Measurements from ENCODE around the gene NIPSNAP2.
"Not testable (repeated sequence)": the region's sequence is repeated elsewhere in the genome, so short reads cannot be mapped to it uniquely, and the experiment has no call there.

The NIPSNAP2 gene

DNA sequence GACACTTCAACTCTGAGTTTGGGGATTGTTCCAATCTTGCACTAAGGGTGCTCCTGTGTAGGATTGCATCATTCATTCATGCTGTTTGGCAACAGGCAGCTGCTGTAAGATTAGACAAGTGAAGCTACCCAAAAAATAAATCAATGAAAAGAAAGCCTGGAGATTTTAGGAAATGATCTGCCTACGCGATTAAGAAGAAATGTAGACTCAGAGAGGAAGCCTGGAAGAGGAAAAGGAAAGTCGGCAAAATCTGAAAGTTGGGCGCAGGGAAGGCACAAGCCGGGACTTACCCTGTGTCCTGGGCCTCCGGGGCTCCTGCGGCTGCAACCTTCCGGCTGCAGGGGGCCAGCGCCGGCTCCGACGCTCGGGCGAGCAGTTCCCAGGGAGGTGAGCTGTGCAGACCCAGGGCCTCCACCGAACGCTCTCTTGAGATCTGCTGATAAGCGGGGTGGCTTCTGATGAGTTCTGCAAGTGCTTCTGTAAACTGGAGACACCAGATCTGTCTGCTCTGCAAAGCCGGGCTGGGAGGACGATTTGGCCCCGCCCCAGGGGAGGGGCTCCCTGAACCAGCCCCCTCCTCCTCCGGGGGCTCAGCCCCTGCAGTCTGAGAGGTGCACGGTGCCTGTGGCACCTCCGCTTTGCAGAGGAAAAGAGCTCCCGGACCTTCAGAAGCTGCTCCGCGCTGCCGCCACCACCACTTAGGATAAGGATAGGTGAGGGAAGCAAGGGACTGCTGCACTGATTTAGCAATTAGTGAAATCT lies 69.5 kb downstream of the NIPSNAP2 start:
- ChIA-PET CTCF (no interaction called here), POLR2A (ENCODE audit: low non-redundant PET) (interaction anchor here (0.5 to 1.3 kb wide), 3 partner anchors 18 to 566 kb away, joined by 3 to 5 read pairs (median 4); partner anchors contain the start of genes CCT6A and PSPH)
- peak; percentile 67 for DNase-seq (ENCODE audit: low spot score)

DNA sequence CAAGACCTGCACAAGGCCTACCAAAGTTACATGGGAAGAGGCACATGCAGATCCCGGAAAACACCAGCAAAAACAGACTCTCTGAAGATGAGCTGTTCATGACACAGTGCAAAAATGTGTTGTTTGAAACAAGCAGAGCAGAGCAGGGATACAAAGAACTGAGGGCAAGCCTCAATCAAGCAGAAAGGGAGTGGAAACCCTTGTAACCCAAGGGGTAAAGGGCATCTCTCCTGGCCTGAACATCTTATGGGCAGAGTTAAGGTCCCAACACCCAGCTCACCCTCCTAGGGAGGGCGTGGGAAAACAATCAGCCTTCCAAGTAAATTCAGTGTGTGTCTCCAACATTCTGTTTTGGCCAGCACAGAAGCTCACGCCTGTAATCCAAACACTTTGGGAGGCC lies 76.3 kb downstream of the NIPSNAP2 start:
- H3K27ac ChIP-seq = peak overlapping the region; percentile 25
- ChIA-PET POLR2A (ENCODE audit: low non-redundant PET) (no interaction called here), CTCF (no interaction called here)
- TF ChIP-seq, protein P1, sequence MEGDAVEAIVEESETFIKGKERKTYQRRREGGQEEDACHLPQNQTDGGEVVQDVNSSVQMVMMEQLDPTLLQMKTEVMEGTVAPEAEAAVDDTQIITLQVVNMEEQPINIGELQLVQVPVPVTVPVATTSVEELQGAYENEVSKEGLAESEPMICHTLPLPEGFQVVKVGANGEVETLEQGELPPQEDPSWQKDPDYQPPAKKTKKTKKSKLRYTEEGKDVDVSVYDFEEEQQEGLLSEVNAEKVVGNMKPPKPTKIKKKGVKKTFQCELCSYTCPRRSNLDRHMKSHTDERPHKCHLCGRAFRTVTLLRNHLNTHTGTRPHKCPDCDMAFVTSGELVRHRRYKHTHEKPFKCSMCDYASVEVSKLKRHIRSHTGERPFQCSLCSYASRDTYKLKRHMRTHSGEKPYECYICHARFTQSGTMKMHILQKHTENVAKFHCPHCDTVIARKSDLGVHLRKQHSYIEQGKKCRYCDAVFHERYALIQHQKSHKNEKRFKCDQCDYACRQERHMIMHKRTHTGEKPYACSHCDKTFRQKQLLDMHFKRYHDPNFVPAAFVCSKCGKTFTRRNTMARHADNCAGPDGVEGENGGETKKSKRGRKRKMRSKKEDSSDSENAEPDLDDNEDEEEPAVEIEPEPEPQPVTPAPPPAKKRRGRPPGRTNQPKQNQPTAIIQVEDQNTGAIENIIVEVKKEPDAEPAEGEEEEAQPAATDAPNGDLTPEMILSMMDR (conservative IDR thresholded peaks at IDR 0.05; ENCODE audit: low read depth) = no peak
- DNase-seq (ENCODE audit: low spot score) = no peak

More for the DNA sequence above, 69.5 kb downstream of the NIPSNAP2 start:
- TF ChIP-seq, protein P1 (conservative IDR thresholded peaks at IDR 0.05; ENCODE audit: low read depth) = no peak
- peak overlapping the region; percentile 88 for H3K27ac ChIP-seq

DNA sequence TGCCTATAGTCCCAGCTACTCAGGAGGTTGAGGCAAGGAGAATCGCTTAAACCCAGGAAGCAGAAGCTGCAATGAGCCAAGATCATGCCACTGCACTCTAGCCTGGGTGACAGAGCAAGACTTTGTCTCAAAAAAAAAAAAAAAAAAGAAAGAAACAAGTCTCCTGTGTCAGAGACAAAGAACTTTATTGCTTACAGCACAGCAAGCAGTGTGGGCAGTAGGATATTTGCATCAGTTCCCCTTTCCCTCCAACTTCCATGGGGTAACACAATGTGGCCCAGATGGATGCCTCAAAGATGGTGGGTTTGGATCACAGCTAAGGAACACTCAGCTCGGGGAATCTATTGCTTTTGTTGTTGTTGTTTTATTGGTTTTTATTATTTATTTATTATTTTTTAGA lies 81.4 kb downstream of the NIPSNAP2 start:
- H3K27ac ChIP-seq = peak overlapping the region; percentile 77
- POLR2A ChIA-PET (ENCODE audit: low non-redundant PET); CTCF ChIA-PET; DNase-seq (ENCODE audit: low spot score): not testable (repeated sequence)

DNA sequence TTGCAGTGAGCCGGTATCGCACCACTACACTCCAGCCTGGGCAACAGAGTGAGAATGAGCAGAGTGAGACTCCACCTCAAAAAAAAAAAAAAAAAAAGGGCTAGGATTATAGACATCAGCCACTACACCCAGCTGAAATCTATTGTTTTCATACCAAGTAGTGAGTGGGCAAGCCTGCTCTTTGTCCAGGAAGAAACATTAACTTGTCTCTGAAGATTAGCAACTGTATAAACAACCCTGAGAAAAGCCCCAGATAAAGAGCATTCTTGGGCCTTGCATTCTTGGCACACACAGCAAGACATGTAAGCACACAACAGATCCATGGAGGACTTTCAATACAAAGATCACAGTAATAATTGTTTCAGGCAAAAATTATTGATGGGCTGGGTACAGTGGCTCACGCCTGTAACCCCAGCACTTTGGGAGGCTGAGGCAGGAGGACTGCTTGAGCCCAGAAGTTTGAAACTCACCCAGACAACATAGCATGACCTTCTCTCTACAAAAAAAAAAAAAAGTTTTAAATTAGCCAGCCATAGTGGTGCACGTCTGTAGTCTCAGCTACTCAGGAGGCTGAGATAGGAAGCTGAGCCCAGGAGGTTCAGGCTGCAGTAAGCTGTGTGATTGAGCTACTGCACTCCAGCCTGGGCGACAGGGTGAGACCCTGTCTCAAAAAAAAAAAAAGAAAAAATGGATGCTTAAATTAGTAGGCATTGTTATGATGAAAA lies 82.5 kb downstream of the NIPSNAP2 start:
- no peak for DNase-seq (ENCODE audit: low spot score)
- CTCF ChIA-PET = no interaction called here
- POLR2A ChIA-PET (ENCODE audit: low non-redundant PET) = interaction anchor here (0.9 kb wide), 1 partner anchor 8 kb away, joined by 5 read pairs; no protein-coding TSS in a partner anchor
- TF ChIP-seq, protein P1 (conservative IDR thresholded peaks at IDR 0.05; ENCODE audit: low read depth) = no peak
- peak overlapping the region; percentile 77 for H3K27ac ChIP-seq

DNA sequence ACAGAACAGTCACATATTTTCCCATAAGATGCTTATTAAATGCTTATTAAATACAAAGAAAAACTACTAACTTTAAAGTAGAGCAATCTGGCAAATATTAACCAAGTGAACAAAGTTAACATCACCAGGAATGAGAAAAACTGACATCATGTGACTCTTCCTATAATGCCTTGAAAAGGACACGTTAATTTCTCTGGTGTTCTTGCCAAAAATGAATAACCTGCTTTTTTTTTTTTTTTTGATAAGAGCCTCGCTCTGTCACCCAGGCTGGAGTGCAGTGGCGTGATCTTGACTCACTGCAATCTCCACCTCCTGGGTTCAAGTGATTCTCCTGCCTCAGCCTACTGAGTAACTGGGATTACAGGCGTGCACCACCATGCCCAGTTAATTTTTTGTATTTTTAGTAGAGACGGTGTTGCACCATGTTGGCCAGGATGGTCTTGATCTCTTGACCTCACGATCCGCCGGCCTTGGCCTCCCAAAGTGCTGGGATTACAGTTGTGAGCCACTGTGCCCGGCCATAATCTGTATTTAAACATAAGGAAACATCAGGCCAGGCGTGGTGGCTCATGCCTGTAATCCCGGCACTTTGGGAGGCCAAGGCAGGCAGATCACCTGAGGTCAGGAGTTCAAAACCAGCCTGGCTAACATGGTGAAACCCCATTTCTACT lies 83.2 kb downstream of the NIPSNAP2 start:
- H3K27ac ChIP-seq = peak overlapping the region; percentile 77
- DNase-seq (ENCODE audit: low spot score); CTCF ChIA-PET: not testable (repeated sequence)
- POLR2A ChIA-PET (ENCODE audit: low non-redundant PET) = interaction anchor here (0.7 kb wide), 1 partner anchor 17 kb away, joined by 6 read pairs; no protein-coding TSS in a partner anchor

DNA sequence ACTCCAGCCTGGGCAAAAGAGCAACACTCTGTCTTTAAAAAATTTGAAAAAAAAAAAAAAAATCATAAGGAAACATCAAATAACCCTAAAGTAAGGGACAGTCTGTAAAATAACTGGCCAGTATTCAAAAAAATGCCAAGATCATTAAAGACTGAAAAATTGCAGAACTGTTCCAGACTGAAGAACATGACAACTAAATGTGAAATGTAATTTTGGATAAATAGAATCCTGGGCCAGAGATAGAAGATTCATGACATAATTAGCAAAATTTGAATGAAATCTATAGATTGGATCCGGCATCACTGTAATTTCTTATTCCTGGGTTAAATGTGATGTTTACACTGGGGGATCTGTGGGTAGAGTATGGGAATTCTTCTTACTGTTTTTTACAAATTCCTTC lies 83.9 kb downstream of the NIPSNAP2 start:
- peak overlapping the region; percentile 89 for H3K27ac ChIP-seq
- POLR2A ChIA-PET (ENCODE audit: low non-redundant PET) = interaction anchor here (0.6 to 0.7 kb wide), 2 partner anchors 17 to 31 kb away, joined by 5 to 6 read pairs; no protein-coding TSS in a partner anchor

DNA sequence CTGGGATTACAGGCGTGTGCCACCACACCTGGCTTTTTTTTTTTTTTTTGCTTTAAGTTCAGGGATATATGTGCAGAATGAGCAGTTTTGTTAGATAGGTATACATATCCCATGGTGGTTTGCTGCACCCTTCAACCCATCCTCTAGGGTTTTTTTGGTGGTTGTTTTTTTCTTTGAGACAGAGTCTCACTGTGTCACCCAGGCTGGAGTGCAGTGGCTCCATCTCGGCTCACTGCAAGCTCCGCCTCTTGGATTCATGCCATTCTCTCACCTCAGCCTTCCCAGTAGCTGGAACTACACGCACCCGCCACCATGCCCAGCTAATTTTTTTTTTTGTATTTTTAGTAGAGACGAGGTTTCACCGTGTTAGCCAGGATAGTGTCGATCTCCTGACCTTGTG lies 84.4 kb downstream of the NIPSNAP2 start:
- CTCF ChIA-PET; DNase-seq (ENCODE audit: low spot score): not testable (repeated sequence)
- POLR2A ChIA-PET (ENCODE audit: low non-redundant PET) = interaction anchor here (0.6 kb wide), 1 partner anchor 31 kb away, joined by 5 read pairs; no protein-coding TSS in a partner anchor
- peak overlapping the region; percentile 89 for H3K27ac ChIP-seq

More for the DNA sequence above, 83.9 kb downstream of the NIPSNAP2 start:
- CTCF ChIA-PET = no interaction called here
- TF ChIP-seq, protein P1 (conservative IDR thresholded peaks at IDR 0.05; ENCODE audit: low read depth) = no peak
- no peak for DNase-seq (ENCODE audit: low spot score)

All from RWPE1 (cell line).